ENCODE data around the gene GPX8. TPM values are rescaled to one million over a fixed set of nuclear protein-coding genes. Genes with fewer than 3 reads are reported as not detected.

Gene GPX8
- total and polyA plus RNA-seq, 2 of the 13 experiments (the other 11 are each of a cell fraction or from before 2014, with no cell fraction given), result 0.33 to 0.94 TPM

DNA sequence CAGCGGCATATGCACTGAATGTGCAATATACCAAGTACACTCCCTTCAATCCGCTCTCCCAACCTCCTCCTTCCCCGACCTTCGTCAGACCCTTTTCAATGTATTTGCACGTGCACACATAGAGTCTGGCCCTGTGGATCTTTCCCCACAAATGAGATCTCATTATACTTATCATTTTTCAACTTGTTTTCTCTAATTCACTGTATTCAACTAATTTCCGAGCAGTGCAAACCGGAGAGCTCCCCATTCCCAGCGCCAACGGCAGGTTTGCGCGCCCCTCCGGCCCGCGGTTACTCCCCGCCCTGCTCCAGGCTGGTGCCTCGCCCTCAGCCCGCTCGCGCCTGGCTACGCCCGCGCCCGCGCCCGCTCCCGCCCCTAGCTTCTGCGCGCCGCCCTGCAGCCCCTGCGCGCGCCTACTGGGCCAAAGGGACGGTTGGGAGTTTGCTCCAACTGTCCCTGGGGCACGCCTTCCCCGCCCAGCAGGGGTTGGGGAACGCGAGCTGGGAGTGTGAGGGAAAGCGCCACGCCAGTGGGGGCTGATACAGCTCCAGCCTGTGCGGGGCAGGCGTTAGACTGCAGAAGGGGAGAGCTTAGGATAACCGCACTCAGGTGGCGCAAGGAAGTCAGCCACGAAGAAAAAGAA is 16.3 kb downstream of the GPX8 start (continued):
- TF ChIP-seq, protein P1, sequence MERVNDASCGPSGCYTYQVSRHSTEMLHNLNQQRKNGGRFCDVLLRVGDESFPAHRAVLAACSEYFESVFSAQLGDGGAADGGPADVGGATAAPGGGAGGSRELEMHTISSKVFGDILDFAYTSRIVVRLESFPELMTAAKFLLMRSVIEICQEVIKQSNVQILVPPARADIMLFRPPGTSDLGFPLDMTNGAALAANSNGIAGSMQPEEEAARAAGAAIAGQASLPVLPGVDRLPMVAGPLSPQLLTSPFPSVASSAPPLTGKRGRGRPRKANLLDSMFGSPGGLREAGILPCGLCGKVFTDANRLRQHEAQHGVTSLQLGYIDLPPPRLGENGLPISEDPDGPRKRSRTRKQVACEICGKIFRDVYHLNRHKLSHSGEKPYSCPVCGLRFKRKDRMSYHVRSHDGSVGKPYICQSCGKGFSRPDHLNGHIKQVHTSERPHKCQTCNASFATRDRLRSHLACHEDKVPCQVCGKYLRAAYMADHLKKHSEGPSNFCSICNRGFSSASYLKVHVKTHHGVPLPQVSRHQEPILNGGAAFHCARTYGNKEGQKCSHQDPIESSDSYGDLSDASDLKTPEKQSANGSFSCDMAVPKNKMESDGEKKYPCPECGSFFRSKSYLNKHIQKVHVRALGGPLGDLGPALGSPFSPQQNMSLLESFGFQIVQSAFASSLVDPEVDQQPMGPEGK (CRISPR knock-in tag; IDR thresholded peaks at IDR 0.05), result peak; percentile 50; the same call in 1 of the 2 replicates
- TF ChIP-seq ZNF768 (CRISPR knock-in tag; IDR thresholded peaks at IDR 0.05) (peak; percentile 39; the same call in 1 of the 2 replicates), MLLT10 (CRISPR knock-in tag; IDR thresholded peaks at IDR 0.05) (no peak), ZNF720 (CRISPR knock-in tag; IDR thresholded peaks at IDR 0.05) (no peak), ZNF331 (CRISPR knock-in tag; IDR thresholded peaks at IDR 0.05) (peak; percentile 44; the same call in 1 of the 2 replicates), SYNCRIP (IDR thresholded peaks at IDR 0.05; ENCODE audit: insufficient read depth, low read depth, low read length) (no peak), ZNF253 (CRISPR knock-in tag; IDR thresholded peaks at IDR 0.05; ENCODE audit: borderline replicate concordance) (no peak), ZNF207 (IDR thresholded peaks at IDR 0.05; ENCODE audit: borderline replicate concordance) (no peak), GATAD1 (CRISPR knock-in tag; IDR thresholded peaks at IDR 0.05) (no peak), ZNF672 (CRISPR knock-in tag; IDR thresholded peaks at IDR 0.05) (no peak), ZNF652 (CRISPR knock-in tag; IDR thresholded peaks at IDR 0.05; ENCODE audit: borderline replicate concordance, low read depth) (no peak), RNF2 (conservative IDR thresholded peaks at IDR 0.05; ENCODE audit: low read depth) (peak; percentile 54; the same call in 1 of the 2 replicates), THYN1 (CRISPR knock-in tag; IDR thresholded peaks at IDR 0.05; ENCODE audit: borderline replicate concordance, low read depth) (no peak), SP2 (CRISPR knock-in tag; IDR thresholded peaks at IDR 0.05) (no peak), NR2C2 (CRISPR knock-in tag; IDR thresholded peaks at IDR 0.05; ENCODE audit: borderline replicate concordance) (no peak), ZNF674 (CRISPR knock-in tag; IDR thresholded peaks at IDR 0.05; ENCODE audit: low read depth) (no peak), FOXA3 (CRISPR knock-in tag; IDR thresholded peaks at IDR 0.05) (no peak), RFX1 (IDR thresholded peaks at IDR 0.05) (no peak), ZSCAN22 (CRISPR knock-in tag; IDR thresholded peaks at IDR 0.05) (no peak)
- TF ChIP-seq, protein P2, sequence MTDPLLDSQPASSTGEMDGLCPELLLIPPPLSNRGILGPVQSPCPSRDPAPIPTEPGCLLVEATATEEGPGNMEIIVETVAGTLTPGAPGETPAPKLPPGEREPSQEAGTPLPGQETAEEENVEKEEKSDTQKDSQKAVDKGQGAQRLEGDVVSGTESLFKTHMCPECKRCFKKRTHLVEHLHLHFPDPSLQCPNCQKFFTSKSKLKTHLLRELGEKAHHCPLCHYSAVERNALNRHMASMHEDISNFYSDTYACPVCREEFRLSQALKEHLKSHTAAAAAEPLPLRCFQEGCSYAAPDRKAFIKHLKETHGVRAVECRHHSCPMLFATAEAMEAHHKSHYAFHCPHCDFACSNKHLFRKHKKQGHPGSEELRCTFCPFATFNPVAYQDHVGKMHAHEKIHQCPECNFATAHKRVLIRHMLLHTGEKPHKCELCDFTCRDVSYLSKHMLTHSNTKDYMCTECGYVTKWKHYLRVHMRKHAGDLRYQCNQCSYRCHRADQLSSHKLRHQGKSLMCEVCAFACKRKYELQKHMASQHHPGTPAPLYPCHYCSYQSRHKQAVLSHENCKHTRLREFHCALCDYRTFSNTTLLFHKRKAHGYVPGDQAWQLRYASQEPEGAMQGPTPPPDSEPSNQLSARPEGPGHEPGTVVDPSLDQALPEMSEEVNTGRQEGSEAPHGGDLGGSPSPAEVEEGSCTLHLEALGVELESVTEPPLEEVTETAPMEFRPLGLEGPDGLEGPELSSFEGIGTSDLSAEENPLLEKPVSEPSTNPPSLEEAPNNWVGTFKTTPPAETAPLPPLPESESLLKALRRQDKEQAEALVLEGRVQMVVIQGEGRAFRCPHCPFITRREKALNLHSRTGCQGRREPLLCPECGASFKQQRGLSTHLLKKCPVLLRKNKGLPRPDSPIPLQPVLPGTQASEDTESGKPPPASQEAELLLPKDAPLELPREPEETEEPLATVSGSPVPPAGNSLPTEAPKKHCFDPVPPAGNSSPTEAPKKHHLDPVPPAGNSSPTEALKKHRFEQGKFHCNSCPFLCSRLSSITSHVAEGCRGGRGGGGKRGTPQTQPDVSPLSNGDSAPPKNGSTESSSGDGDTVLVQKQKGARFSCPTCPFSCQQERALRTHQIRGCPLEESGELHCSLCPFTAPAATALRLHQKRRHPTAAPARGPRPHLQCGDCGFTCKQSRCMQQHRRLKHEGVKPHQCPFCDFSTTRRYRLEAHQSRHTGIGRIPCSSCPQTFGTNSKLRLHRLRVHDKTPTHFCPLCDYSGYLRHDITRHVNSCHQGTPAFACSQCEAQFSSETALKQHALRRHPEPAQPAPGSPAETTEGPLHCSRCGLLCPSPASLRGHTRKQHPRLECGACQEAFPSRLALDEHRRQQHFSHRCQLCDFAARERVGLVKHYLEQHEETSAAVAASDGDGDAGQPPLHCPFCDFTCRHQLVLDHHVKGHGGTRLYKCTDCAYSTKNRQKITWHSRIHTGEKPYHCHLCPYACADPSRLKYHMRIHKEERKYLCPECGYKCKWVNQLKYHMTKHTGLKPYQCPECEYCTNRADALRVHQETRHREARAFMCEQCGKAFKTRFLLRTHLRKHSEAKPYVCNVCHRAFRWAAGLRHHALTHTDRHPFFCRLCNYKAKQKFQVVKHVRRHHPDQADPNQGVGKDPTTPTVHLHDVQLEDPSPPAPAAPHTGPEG (CRISPR knock-in tag; IDR thresholded peaks at IDR 0.05), result no peak
- TF ChIP-seq, protein P3, sequence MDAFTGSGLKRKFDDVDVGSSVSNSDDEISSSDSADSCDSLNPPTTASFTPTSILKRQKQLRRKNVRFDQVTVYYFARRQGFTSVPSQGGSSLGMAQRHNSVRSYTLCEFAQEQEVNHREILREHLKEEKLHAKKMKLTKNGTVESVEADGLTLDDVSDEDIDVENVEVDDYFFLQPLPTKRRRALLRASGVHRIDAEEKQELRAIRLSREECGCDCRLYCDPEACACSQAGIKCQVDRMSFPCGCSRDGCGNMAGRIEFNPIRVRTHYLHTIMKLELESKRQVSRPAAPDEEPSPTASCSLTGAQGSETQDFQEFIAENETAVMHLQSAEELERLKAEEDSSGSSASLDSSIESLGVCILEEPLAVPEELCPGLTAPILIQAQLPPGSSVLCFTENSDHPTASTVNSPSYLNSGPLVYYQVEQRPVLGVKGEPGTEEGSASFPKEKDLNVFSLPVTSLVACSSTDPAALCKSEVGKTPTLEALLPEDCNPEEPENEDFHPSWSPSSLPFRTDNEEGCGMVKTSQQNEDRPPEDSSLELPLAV (CRISPR knock-in tag; conservative IDR thresholded peaks at IDR 0.05; ENCODE audit: low read depth), result 0 out of 2 replicates have a peak, but pooled peaks have one; percentile 50
- TF ChIP-seq, protein P4, sequence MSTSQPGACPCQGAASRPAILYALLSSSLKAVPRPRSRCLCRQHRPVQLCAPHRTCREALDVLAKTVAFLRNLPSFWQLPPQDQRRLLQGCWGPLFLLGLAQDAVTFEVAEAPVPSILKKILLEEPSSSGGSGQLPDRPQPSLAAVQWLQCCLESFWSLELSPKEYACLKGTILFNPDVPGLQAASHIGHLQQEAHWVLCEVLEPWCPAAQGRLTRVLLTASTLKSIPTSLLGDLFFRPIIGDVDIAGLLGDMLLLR (CRISPR knock-in tag; IDR thresholded peaks at IDR 0.05), result peak; percentile 15; the same call in 1 of the 2 replicates

Measured in HepG2 (cell line).